ENCODE data around the gene MMD2. TPM values are rescaled to one million over a fixed set of nuclear protein-coding genes. Genes with fewer than 3 reads are reported as not detected.

MMD2 gene
- total and polyA plus RNA-seq, 4 donors: not detected

GRCh38 chr7:4931943-4932342 is 27.0 kb downstream of the MMD2 start:
- TF ChIP-seq CTCF (IDR thresholded peaks at IDR 0.05; ENCODE audit: control extremely low read depth, extremely low read depth): no peak
- no peaks in the 10 kb centered on the region for H3K36me3 ChIP-seq (ENCODE audit: control insufficient read depth in 4 of 4, insufficient read depth in 4 of 4, low read length in 4 of 4)
- H3K4me3 ChIP-seq: no peak overlapping the region
- 56 to 70% methylated on average over 12 of the region's 12 CpGs for WGBS, 2 donors
- no peak overlapping the region for H3K27ac ChIP-seq (ENCODE audit: low read depth in 1 of 2, low read length in 1 of 2)
- DNase-seq: peak; percentile 48 to 76 (median 62)
- H3K9me3 ChIP-seq (ENCODE audit: control insufficient read depth in 4 of 4, insufficient read depth in 3 of 4, low read length in 3 of 4): peaks cover 0 to 3% (median 0%) of the 10 kb centered on the region in 4 donors
- H3K27me3 ChIP-seq (ENCODE audit: control insufficient read depth in 3 of 3, insufficient read depth in 3 of 3, low read length in 2 of 3): no peaks in the 10 kb centered on the region
- no peak overlapping the region for H3K9ac ChIP-seq (ENCODE audit: insufficient read depth in 1 of 2, low read length in 2 of 2)
- H3K4me1 ChIP-seq (ENCODE audit: control insufficient read depth in 5 of 5, insufficient read depth in 5 of 5, low read length in 5 of 5): peaks cover 0 to 2% (median 0%) of the 10 kb centered on the region in 5 donors
- no peak for ATAC-seq (ENCODE audit: insufficient read depth, low FRiP score)

- WGBS, 2 donors: 88 to 91% methylated on average over 8 of the region's 8 CpGs
- no peak for TF ChIP-seq CTCF (IDR thresholded peaks at IDR 0.05; ENCODE audit: control extremely low read depth, extremely low read depth)
- no peak overlapping the region for H3K9ac ChIP-seq (ENCODE audit: insufficient read depth in 1 of 2, low read length in 2 of 2)
- no peaks in the 10 kb centered on the region for H3K36me3 ChIP-seq (ENCODE audit: control insufficient read depth in 4 of 4, insufficient read depth in 4 of 4, low read length in 4 of 4)
- no peak for DNase-seq
- peaks cover 0 to 2% (median 0%) of the 10 kb centered on the region in 5 donors for H3K4me1 ChIP-seq (ENCODE audit: control insufficient read depth in 5 of 5, insufficient read depth in 5 of 5, low read length in 5 of 5)
- H3K9me3 ChIP-seq (ENCODE audit: control insufficient read depth in 4 of 4, insufficient read depth in 3 of 4, low read length in 3 of 4): peaks cover 0 to 3% (median 0%) of the 10 kb centered on the region in 4 donors
- H3K27ac ChIP-seq (ENCODE audit: low read depth in 1 of 2, low read length in 1 of 2): no peak overlapping the region
- ATAC-seq (ENCODE audit: insufficient read depth, low FRiP score): no peak
- H3K27me3 ChIP-seq (ENCODE audit: control insufficient read depth in 3 of 3, insufficient read depth in 3 of 3, low read length in 2 of 3): no peaks in the 10 kb centered on the region
- no peak overlapping the region for H3K4me3 ChIP-seq
Measured at GRCh38 chr7:4929005-4929404, 30.0 kb downstream of the MMD2 start.

GRCh38 chr7:4928445-4928844 is 30.5 kb downstream of the MMD2 start:
- H3K27ac ChIP-seq (ENCODE audit: low read depth in 1 of 2, low read length in 1 of 2): no peak overlapping the region
- H3K9ac ChIP-seq (ENCODE audit: insufficient read depth in 1 of 2, low read length in 2 of 2): no peak overlapping the region
- no peaks in the 10 kb centered on the region for H3K27me3 ChIP-seq (ENCODE audit: control insufficient read depth in 3 of 3, insufficient read depth in 3 of 3, low read length in 2 of 3)
- 90 to 95% methylated on average over 2 of the region's 2 CpGs for WGBS, 2 donors
- H3K4me3 ChIP-seq: no peak overlapping the region
- peaks cover 0 to 3% (median 0%) of the 10 kb centered on the region in 4 donors for H3K9me3 ChIP-seq (ENCODE audit: control insufficient read depth in 4 of 4, insufficient read depth in 3 of 4, low read length in 3 of 4)
- peaks cover 0 to 2% (median 0%) of the 10 kb centered on the region in 5 donors for H3K4me1 ChIP-seq (ENCODE audit: control insufficient read depth in 5 of 5, insufficient read depth in 5 of 5, low read length in 5 of 5)
- no peaks in the 10 kb centered on the region for H3K36me3 ChIP-seq (ENCODE audit: control insufficient read depth in 4 of 4, insufficient read depth in 4 of 4, low read length in 4 of 4)
- ATAC-seq (ENCODE audit: insufficient read depth, low FRiP score): no peak
- no peak for TF ChIP-seq CTCF (IDR thresholded peaks at IDR 0.05; ENCODE audit: control extremely low read depth, extremely low read depth)
- DNase-seq: no peak
